DMS79 treated with DMSO at 0.1 percent for 48 hours (cell line): Measurements from ENCODE around the gene TRIM24.
"Not testable (repeated sequence)": the region's sequence is repeated elsewhere in the genome, so short reads cannot be mapped to it uniquely, and the experiment has no call there.

Experiments used
- DNase-seq: peaks from one replicate; lab custom pipeline; 2025; lab: John Stamatoyannopoulos, UW

Gene TRIM24

DNA sequence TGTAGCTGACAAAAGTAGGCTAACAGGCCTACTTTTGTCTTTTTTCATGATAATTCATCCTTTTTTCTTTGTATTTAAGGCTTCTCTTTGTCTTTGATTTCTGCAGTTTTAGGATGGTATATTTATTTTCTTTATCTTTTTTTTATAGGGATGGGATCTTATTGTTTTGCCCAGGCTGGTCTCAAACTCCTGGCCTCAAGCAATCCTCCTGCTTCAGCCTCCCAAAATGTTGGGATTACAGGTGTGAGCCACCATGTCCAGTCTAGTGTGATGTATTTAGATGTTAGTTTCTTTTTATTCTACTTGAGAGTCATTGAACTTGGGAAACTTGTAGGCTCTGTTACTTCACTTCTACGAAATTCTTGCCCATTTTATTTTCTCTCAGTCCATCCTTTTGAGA, 35.4 kb downstream of the TRIM24 start:
- DNase-seq: no peak

GRCh38 chr7:138499340-138499739, 39.3 kb downstream of the TRIM24 start:
- DNase-seq: no peak

GRCh38 chr7:138500303-138500702, 40.2 kb downstream of the TRIM24 start:
- not testable (repeated sequence) for DNase-seq

- DNase-seq: no peak
These were observed 40.8 kb downstream of the TRIM24 start for GRCh38 chr7:138500892-138501291.

GRCh38 chr7:138502023-138502767, 42.1 kb downstream of the TRIM24 start:
- no peak for DNase-seq

- DNase-seq: no peak
These were observed 45.4 kb downstream of the TRIM24 start for GRCh38 chr7:138505361-138505873.

GRCh38 chr7:138506764-138507163, 46.7 kb downstream of the TRIM24 start:
- DNase-seq: no peak

GRCh38 chr7:138510003-138510402, 49.9 kb downstream of the TRIM24 start:
- DNase-seq: no peak

- no peak for DNase-seq
These were observed 52.2 kb downstream of the TRIM24 start for GRCh38 chr7:138512092-138512858.

DNA sequence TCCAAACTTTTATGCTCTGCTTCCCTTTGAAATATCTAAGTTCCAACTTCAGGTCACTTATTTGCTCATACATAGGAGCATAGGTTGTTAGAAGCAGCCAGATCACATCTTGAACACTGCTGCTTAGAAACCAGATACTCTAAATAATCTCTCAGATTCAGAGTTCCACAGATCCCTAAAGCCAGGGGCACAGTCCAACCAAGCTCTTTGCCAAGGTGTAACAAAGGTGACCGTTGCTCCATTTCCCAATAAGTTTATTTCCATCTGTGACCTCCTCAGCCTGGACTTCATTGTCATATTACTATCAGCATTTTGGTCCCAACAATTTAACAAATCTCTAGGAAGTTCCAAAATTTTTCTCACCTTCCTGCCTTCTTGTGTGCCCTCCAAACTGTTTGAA, 52.8 kb downstream of the TRIM24 start:
- DNase-seq: no peak

GRCh38 chr7:138513344-138513871, 53.3 kb downstream of the TRIM24 start:
- DNase-seq: no peak

DNA sequence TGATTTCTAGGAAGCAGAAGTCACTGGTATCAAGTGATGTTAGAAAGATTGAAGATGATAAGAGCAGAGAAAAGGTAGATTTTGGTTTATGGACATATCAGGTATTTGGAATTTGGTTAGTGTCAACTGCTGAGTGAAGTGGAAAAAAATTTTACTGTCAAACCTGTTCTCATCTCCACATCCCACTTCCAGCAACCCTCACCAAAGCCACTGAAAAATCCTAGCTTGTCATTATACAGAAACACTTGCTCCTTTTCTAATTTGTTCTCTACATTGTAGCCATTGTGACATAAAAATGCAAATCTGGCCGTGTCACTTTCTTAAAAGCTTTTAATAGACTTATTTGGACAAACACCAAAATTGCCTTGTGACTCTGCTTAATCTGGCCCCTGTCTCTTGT, 54.0 kb downstream of the TRIM24 start:
- no peak for DNase-seq

DNA sequence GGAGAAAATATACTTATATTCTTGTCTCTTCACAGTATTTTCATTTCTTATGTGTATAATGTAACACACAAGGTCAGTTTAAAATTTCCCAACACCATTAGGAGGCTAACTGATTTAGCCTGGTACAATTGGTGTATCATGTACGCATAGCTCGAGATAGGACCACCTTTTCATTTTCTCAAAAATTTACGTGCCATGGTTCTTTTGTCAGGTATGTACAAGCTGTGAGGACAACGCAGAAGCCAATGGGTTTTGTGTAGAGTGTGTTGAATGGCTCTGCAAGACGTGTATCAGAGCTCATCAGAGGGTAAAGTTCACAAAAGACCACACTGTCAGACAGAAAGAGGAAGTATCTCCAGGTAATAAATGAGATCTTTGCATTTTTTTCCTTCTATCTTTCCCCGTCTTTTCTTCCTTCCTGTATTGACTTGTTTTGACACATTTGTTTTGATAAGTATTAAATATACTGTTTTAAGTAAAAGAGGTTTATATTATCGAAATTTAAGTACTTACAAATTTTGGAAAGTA, 55.0 kb downstream of the TRIM24 start:
- no peak for DNase-seq

GRCh38 chr7:138519061-138519798, 59.2 kb downstream of the TRIM24 start:
- DNase-seq: no peak

GRCh38 chr7:138520742-138521141, 60.7 kb downstream of the TRIM24 start:
- no peak for DNase-seq

DNA sequence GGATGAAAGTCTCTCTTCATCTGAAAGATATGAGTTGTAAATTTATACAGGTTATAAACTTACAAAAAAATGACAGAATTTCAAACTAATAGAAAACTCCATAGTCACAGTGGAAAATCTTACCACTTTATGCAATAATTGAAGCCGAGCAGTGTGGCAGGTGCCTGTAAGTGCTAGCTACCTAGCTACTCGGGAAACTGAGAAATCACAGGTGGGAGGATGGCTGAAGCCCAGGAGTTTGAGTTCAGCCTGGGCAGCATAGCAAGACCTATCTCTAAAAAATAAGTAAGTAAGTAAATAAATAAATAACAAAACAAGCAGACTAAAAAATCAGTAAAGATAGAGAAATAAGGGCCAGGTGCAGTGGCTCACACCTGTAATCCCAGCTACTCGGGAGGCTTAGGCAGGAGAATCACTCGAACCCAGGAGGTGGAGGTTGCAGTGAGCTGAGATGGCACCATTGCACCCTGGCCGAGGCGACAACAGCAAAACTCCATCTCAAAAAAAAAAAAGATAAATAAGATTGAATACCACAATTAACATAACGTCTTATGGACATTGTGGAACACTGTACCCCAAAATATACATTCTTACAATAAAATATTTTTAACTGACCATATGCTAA, 61.9 kb downstream of the TRIM24 start:
- no peak for DNase-seq

DNA sequence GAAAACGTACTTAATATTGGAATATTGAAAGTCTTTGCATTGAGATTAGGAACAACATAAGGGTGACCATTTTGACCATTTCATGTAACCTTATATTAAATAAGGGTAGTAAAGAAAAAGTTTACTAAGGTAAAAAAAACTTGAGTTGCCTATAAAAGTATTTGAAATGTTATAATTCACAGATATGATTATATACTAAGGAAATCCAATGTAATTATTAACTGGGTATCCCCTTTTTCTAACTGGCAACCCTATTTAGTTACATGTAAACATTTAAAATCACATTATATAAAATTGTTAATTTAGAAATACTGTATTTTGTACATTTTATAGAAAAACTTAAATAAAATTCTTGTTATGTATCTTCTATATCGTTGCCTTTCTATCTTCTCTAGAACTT, 64.2 kb downstream of the TRIM24 start:
- DNase-seq: no peak

- no peak for DNase-seq
These were observed 65.7 kb downstream of the TRIM24 start for GRCh38 chr7:138525757-138526156.

DNA sequence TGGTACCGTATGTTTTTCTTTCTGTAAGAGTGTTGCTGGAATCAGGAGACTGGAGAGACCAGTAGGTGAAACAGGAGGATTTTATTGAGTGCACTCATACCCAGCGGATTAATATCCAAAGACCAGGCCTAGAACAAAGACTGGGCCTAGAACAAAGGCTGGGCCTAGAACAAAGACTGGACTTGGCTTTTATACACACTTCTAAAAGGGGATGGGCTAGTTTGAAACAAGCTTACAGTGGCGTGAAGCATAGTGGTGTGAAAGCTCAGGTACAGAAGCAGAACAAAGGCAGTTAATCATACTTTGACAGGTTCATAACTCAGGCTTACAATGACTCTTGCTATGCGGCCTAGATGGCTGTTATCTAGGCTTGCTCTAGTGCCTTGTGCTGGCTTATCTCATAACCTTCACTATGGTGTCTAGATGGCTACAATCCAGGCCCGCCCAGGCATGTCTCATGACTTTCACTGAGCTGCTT, 67.7 kb downstream of the TRIM24 start:
- DNase-seq: no peak

- DNase-seq: not testable (repeated sequence)
These were observed 76.8 kb downstream of the TRIM24 start for GRCh38 chr7:138536833-138537232.

GRCh38 chr7:138538518-138538917, 78.5 kb downstream of the TRIM24 start:
- DNase-seq: no peak
